GM12878 (cell line): Measurements from ENCODE around the gene SQSTM1. TPM values are rescaled to one million over a fixed set of nuclear protein-coding genes. Genes with fewer than 3 reads are reported as not detected.

Experiments
- BHLHE40 ChIP-seq, 2 experiments: fragments of 450-650 bp in 1 of 2; IDR thresholded peaks; 2 replicates each; pipeline ENCODE4 v1.6.1; 2011 to 2017; ENCODE audit warnings: low read depth in 2 of 2, borderline replicate concordance in 1 of 2, improper control_type of control experiment in 1 of 2, low read length in 1 of 2, mild to moderate bottlenecking in 1 of 2
- BMI1 ChIP-seq: fragments of 450-650 bp; IDR thresholded peaks from 2 replicates; pipeline ENCODE4 v1.6.1; 2016; ENCODE audit warnings: mild to moderate bottlenecking, moderate library complexity, borderline replicate concordance
- FOXK2 ChIP-seq: fragments of 450-650 bp; IDR thresholded peaks from 2 replicates; pipeline ENCODE4 v1.6.1; 2017; ENCODE audit warnings: mild to moderate bottlenecking, moderate library complexity
- GATAD2B ChIP-seq: fragments of 450-650 bp; conservative IDR thresholded peaks from 2 replicates; pipeline ENCODE4 v1.6.1; 2017; ENCODE audit warnings: low read depth, mild to moderate bottlenecking, moderate library complexity
- HDAC2 ChIP-seq: fragments of 200-600 bp; sonication (generic); IDR thresholded peaks from 2 replicates; pipeline ENCODE4 v1.6.1; 2017
- KDM1A ChIP-seq: fragments of 200-600 bp; sonication (generic); IDR thresholded peaks from 2 replicates; pipeline ENCODE4 v1.6.1; 2016; ENCODE audit warnings: borderline replicate concordance
- LARP7 ChIP-seq: fragments of 450-650 bp; IDR thresholded peaks from 2 replicates; pipeline ENCODE4 v1.6.1; 2017; ENCODE audit warnings: mild to moderate bottlenecking
- MEF2A ChIP-seq: IDR thresholded peaks from 2 replicates; pipeline ENCODE4 v1.6.1; 2011; ENCODE audit warnings: low read depth, mild to moderate bottlenecking, low read length, moderate library complexity; ENCODE audit not compliant: insufficient read depth
- MTA2 ChIP-seq: fragments of 450-650 bp; IDR thresholded peaks from 2 replicates; pipeline ENCODE4 v1.6.1; 2016; ENCODE audit warnings: low read depth, mild to moderate bottlenecking, moderate library complexity
- NBN ChIP-seq: fragments of 450-650 bp; IDR thresholded peaks from 2 replicates; pipeline ENCODE4 v1.6.1; 2016
- NFXL1 ChIP-seq: fragments of 450-650 bp; IDR thresholded peaks from 2 replicates; pipeline ENCODE4 v1.6.1; 2017; ENCODE audit warnings: antibody characterized with exemption, mild to moderate bottlenecking, borderline replicate concordance
- POLR2A ChIP-seq: IDR thresholded peaks from 2 replicates; pipeline ENCODE4 v1.6.1; 2011; ENCODE audit warnings: low read depth, mild to moderate bottlenecking, low read length
- RCOR1 ChIP-seq: conservative IDR thresholded peaks from 2 replicates; pipeline ENCODE4 v1.6.1; 2012; ENCODE audit warnings: low read depth, low read length, improper control_type of control experiment
- RUNX3 ChIP-seq: IDR thresholded peaks from 2 replicates; pipeline ENCODE4 v1.6.1; 2012; ENCODE audit warnings: low read length, inconsistent platforms
- SMAD1 ChIP-seq: fragments of 450-650 bp; IDR thresholded peaks from 2 replicates; pipeline ENCODE4 v1.6.1; 2018; ENCODE audit warnings: mild to moderate bottlenecking, low read depth; ENCODE audit not compliant: partially characterized antibody
- SMARCA5 ChIP-seq: fragments of 450-650 bp; IDR thresholded peaks from 2 replicates; pipeline ENCODE4 v1.6.1; 2017; ENCODE audit warnings: mild to moderate bottlenecking
- SREBF1 ChIP-seq: IDR thresholded peaks from 2 replicates; pipeline ENCODE4 v1.6.1; 2012; ENCODE audit warnings: mild to moderate bottlenecking, low read length
- SRF ChIP-seq, 2 experiments: IDR thresholded peaks; 2 replicates each; pipeline ENCODE4 v1.6.1; 2011; ENCODE audit warnings: low read depth in 2 of 2, low read length in 2 of 2, mild to moderate bottlenecking in 1 of 2, moderate library complexity in 1 of 2
- TAF1 ChIP-seq: IDR thresholded peaks from 2 replicates; pipeline ENCODE4 v1.6.1; 2011; ENCODE audit warnings: mild to moderate bottlenecking, low read depth, low read length, borderline replicate concordance
- TARDBP ChIP-seq: IDR thresholded peaks from 2 replicates; pipeline ENCODE4 v1.6.1; 2016; ENCODE audit warnings: borderline replicate concordance
- TCF12 ChIP-seq: IDR thresholded peaks from 2 replicates; pipeline ENCODE4 v1.6.1; 2011; ENCODE audit warnings: low read depth, mild to moderate bottlenecking, low read length
- ZNF217 ChIP-seq: fragments of 450-650 bp; IDR thresholded peaks from 2 replicates; pipeline ENCODE4 v1.6.1; 2017; ENCODE audit warnings: antibody characterized with exemption, mild to moderate bottlenecking
- ZNF24 ChIP-seq: fragments of 450-650 bp; IDR thresholded peaks from 2 replicates; pipeline ENCODE4 v1.6.1; 2017; ENCODE audit warnings: antibody characterized with exemption, mild to moderate bottlenecking
- ZNF384 ChIP-seq: IDR thresholded peaks from 2 replicates; pipeline ENCODE4 v1.6.1; 2012; ENCODE audit warnings: low read depth, mild to moderate bottlenecking, low read length, improper control_type of control experiment, borderline replicate concordance
- ZSCAN29 ChIP-seq: fragments of 450-650 bp; IDR thresholded peaks from 2 replicates; pipeline ENCODE4 v1.6.1; 2017; ENCODE audit warnings: mild to moderate bottlenecking, moderate library complexity
- polyA plus RNA-seq, 11 experiments: library from polyadenylated mRNA; depleted of rRNA in 4 of 11; unstranded in 6 of 11; stranded (reverse) in 5 of 11; fragments of >200 nt; fragmentation: Nextera tagmentation in 4 of 11; fragmentation: Illumina TruSeq in 1 of 11; extraction: Ambion mirVana in 4 of 11; extraction: Trizol in 1 of 11; gene quantifications; 1 replicate in 1 of 11; 2 replicates in 10 of 11; pipeline versions ENCODE4 v1.2.1 to v1.2.3, GENCODE V29; 2011 to 2016; ENCODE audit warnings: inconsistent platforms in 2 of 11, missing spikeins in 2 of 11, low read depth in 1 of 11
- total RNA-seq, 4 experiments: library from RNA; depleted of rRNA in 3 of 4; stranded (reverse); fragments of >200 nt in 3 of 4; fragmentation: Illumina TruSeq in 1 of 4; extraction: Trizol in 1 of 4; gene quantifications; 2 replicates each; pipeline versions ENCODE4 v1.2.1 to v1.2.3, GENCODE V29; 2013 to 2021
- TF ChIP-seq, protein P1 (sequence below): fragments of 450-650 bp; conservative IDR thresholded peaks from 2 replicates; pipeline ENCODE4 v1.6.1; 2017; ENCODE audit warnings: mild to moderate bottlenecking, moderate library complexity
- TF ChIP-seq, protein P2 (sequence below): IDR thresholded peaks from 2 replicates; pipeline ENCODE4 v1.6.1; 2012; ENCODE audit warnings: low read depth, low read length, improper control_type of control experiment
- TF ChIP-seq, protein P3 (sequence below): fragments of 450-650 bp; IDR thresholded peaks from 2 replicates; pipeline ENCODE4 v1.6.1; 2016; ENCODE audit warnings: mild to moderate bottlenecking, moderate library complexity, borderline replicate concordance

SQSTM1 gene
- total and polyA plus RNA-seq, 10 of the 15 experiments (the other 5 are each of a cell fraction or from before 2014, with no cell fraction given) = 6.3 to 138 (median 62.1) TPM

DNA sequence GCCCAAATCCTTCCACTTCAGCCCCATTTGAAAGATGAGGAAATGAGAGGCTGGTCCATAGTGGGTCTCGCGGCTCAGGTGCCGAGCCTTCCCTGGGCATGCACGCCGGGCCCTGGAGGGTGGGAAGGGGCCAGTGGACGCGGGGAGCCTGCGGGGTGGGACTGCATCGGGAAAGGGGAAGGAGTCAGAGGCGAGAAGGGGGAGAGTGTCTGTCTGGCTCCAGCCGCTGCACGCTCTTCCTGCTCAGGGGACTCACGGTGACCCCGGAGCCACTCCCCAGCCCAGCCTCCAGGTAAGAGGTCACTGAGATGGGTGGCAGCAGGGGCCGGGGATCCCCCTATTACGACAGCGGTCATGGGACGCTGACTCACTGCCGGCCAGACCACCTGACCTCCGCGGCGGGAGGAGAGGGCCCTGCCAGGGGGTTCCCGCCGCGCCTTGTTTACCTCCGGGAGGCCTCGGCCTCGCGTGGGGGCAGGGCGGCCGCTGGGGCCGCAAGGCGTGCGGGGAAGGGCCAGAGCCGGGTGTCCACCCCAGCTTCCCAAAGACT is 1.9 kb upstream of the SQSTM1 start (continued):
- TF ChIP-seq SREBF1 (no peak), ZNF217 (0 out of 2 replicates have a peak, but pooled peaks have one; percentile 19), GATAD2B (peak; percentile 44; the same call in 1 of the 2 replicates), ZNF384 (no peak), NBN (peak; percentile 72), SMAD1 (no peak), TARDBP (peak; percentile 34; the same call in 1 of the 2 replicates), RCOR1 (no peak), KDM1A (no peak), ZSCAN29 (no peak), MEF2A (0 out of 2 replicates have a peak, but pooled peaks have one; percentile 33), NFXL1 (no peak), HDAC2 (no peak), TCF12 (peak; percentile 81), ZNF24 (no peak), SMARCA5 (0 out of 2 replicates have a peak, but pooled peaks have one; percentile 51), BMI1 (no peak), BHLHE40 (IDR thresholded peaks at IDR 0.05; ENCODE audit: borderline replicate concordance in 1 of 2, low read depth in 2 of 2, low read length in 1 of 2) (peak in 1 of 2 experiments; percentile 84; a peak in 3 of 4 replicates), RUNX3 (peak; percentile 74), TAF1 (peak; percentile 43; the same call in 1 of the 2 replicates), SRF (IDR thresholded peaks at IDR 0.05; ENCODE audit: low read depth in 2 of 2, low read length in 2 of 2) (no peak), LARP7 (peak; percentile 95), POLR2A (peak; percentile 81), MTA2 (peak; percentile 52; the same call in 1 of the 2 replicates), FOXK2 (peak; percentile 93)
- TF ChIP-seq, protein P1, sequence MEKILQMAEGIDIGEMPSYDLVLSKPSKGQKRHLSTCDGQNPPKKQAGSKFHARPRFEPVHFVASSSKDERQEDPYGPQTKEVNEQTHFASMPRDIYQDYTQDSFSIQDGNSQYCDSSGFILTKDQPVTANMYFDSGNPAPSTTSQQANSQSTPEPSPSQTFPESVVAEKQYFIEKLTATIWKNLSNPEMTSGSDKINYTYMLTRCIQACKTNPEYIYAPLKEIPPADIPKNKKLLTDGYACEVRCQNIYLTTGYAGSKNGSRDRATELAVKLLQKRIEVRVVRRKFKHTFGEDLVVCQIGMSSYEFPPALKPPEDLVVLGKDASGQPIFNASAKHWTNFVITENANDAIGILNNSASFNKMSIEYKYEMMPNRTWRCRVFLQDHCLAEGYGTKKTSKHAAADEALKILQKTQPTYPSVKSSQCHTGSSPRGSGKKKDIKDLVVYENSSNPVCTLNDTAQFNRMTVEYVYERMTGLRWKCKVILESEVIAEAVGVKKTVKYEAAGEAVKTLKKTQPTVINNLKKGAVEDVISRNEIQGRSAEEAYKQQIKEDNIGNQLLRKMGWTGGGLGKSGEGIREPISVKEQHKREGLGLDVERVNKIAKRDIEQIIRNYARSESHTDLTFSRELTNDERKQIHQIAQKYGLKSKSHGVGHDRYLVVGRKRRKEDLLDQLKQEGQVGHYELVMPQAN = peak; percentile 56; the same call in 1 of the 2 replicates
- TF ChIP-seq, protein P2, sequence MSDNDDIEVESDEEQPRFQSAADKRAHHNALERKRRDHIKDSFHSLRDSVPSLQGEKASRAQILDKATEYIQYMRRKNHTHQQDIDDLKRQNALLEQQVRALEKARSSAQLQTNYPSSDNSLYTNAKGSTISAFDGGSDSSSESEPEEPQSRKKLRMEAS = no peak; the same call in none of the 2 replicates
- TF ChIP-seq, protein P3, sequence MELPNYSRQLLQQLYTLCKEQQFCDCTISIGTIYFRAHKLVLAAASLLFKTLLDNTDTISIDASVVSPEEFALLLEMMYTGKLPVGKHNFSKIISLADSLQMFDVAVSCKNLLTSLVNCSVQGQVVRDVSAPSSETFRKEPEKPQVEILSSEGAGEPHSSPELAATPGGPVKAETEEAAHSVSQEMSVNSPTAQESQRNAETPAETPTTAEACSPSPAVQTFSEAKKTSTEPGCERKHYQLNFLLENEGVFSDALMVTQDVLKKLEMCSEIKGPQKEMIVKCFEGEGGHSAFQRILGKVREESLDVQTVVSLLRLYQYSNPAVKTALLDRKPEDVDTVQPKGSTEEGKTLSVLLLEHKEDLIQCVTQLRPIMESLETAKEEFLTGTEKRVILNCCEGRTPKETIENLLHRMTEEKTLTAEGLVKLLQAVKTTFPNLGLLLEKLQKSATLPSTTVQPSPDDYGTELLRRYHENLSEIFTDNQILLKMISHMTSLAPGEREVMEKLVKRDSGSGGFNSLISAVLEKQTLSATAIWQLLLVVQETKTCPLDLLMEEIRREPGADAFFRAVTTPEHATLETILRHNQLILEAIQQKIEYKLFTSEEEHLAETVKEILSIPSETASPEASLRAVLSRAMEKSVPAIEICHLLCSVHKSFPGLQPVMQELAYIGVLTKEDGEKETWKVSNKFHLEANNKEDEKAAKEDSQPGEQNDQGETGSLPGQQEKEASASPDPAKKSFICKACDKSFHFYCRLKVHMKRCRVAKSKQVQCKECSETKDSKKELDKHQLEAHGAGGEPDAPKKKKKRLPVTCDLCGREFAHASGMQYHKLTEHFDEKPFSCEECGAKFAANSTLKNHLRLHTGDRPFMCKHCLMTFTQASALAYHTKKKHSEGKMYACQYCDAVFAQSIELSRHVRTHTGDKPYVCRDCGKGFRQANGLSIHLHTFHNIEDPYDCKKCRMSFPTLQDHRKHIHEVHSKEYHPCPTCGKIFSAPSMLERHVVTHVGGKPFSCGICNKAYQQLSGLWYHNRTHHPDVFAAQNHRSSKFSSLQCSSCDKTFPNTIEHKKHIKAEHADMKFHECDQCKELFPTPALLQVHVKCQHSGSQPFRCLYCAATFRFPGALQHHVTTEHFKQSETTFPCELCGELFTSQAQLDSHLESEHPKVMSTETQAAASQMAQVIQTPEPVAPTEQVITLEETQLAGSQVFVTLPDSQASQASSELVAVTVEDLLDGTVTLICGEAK = no peak
